Suprapubic skin (tissue), 4 donors: Measurements from ENCODE around the gene TBC1D32. TPM values are rescaled to one million over a fixed set of nuclear protein-coding genes. Genes with fewer than 3 reads are reported as not detected.
"Not testable (repeated sequence)": the region's sequence is repeated elsewhere in the genome, so short reads cannot be mapped to it uniquely, and the experiment has no call there.

Experiments used
- DNase-seq, 2 donors: peaks; one replicate each; pipeline ENCODE4 v3.0.0-alpha.2; 2019; ENCODE audit warnings: low spot score in 2 of 2
- H3K27ac ChIP-seq: fragments of 200-600 bp; sonication (generic); one replicate; pipeline ENCODE4 v1.5.1; 2019
- H3K27me3 ChIP-seq: fragments of 200-600 bp; sonication (generic); one replicate; pipeline ENCODE4 v1.5.1; 2019
- H3K36me3 ChIP-seq: fragments of 200-600 bp; sonication (generic); one replicate; pipeline ENCODE4 v1.5.1; 2019
- H3K4me1 ChIP-seq: fragments of 200-600 bp; sonication (generic); one replicate; pipeline ENCODE4 v1.5.1; 2019
- H3K4me3 ChIP-seq: fragments of 200-600 bp; sonication (generic); one replicate; pipeline ENCODE4 v1.5.1; 2019; ENCODE audit warnings: mild to moderate bottlenecking
- H3K9me3 ChIP-seq: fragments of 200-600 bp; sonication (generic); one replicate; pipeline ENCODE4 v1.5.1; 2019
- EP300 ChIP-seq: sonication (generic); formaldehyde crosslinking; IDR thresholded peaks from one replicate; pipeline ENCODE4 v1.6.1; 2017; ENCODE audit warnings: antibody characterized with exemption
- POLR2A ChIP-seq, 2 donors: fragments of 450-650 bp; IDR thresholded peaks; one replicate each; pipeline ENCODE4 v1.6.1; 2017; ENCODE audit warnings: antibody characterized with exemption in 2 of 2, mild to moderate bottlenecking in 2 of 2, moderate library complexity in 2 of 2
- POLR2AphosphoS5 ChIP-seq, 3 donors: sonication (generic); formaldehyde crosslinking; IDR thresholded peaks; one replicate each; pipeline ENCODE4 v1.6.1; 2017; ENCODE audit warnings: antibody characterized with exemption in 3 of 3
- WGBS: methylation state at CpG from one replicate; pipeline ENCODE4 v1.1.5; 2018; 5-methylcytosine and 5-hydroxymethylcytosine counted together
- total RNA-seq, 4 donors: library from RNA; depleted of rRNA; stranded (reverse); fragments of >200 nt; gene quantifications; one replicate each; pipeline ENCODE4 v1.1.0, GENCODE V29; 2016
- TF ChIP-seq, protein P1 (sequence below), 2 donors: fragments of 200-600 bp in 1 of 2; fragments of 450-650 bp in 1 of 2; sonication (generic) in 1 of 2; IDR thresholded peaks; one replicate each; pipeline ENCODE4 v1.5.1; 2016 to 2019; ENCODE audit warnings: antibody characterized with exemption in 2 of 2, mild to moderate bottlenecking in 1 of 2, moderate library complexity in 1 of 2

Gene TBC1D32
- total RNA-seq, 4 donors from 2014 or later: 9.1 to 30.6 (median 14.1) TPM

DNA sequence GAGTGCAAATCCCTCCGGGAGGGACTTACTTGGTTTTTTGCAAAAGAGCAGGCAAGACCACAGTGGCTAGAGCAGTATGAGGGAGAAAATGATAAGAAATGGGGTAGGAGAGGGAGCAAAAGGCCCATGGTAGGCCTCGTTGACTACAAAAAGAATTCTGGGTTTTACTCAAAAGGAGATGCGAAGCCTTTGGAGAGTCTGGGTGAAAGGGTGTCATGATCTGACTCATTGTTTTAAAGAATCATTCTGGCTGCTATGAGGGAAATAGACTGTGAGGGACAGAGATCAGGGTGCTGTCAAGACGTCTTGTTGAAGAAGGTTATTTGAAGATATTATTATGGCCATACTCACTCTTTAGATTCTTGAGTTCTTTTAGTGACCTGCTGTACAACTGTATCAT, 13.0 kb downstream of the TBC1D32 start:
- H3K4me1 ChIP-seq: no peaks in the 10 kb centered on the region
- peaks cover 9% of the 10 kb centered on the region for H3K36me3 ChIP-seq
- TF ChIP-seq POLR2AphosphoS5 (IDR thresholded peaks at IDR 0.05): no peak
- TF ChIP-seq, protein P1, sequence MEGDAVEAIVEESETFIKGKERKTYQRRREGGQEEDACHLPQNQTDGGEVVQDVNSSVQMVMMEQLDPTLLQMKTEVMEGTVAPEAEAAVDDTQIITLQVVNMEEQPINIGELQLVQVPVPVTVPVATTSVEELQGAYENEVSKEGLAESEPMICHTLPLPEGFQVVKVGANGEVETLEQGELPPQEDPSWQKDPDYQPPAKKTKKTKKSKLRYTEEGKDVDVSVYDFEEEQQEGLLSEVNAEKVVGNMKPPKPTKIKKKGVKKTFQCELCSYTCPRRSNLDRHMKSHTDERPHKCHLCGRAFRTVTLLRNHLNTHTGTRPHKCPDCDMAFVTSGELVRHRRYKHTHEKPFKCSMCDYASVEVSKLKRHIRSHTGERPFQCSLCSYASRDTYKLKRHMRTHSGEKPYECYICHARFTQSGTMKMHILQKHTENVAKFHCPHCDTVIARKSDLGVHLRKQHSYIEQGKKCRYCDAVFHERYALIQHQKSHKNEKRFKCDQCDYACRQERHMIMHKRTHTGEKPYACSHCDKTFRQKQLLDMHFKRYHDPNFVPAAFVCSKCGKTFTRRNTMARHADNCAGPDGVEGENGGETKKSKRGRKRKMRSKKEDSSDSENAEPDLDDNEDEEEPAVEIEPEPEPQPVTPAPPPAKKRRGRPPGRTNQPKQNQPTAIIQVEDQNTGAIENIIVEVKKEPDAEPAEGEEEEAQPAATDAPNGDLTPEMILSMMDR (IDR thresholded peaks at IDR 0.05): no peak
- TF ChIP-seq POLR2A (IDR thresholded peaks at IDR 0.05): no peak
- no peak for TF ChIP-seq EP300
- no peaks in the 10 kb centered on the region for H3K27me3 ChIP-seq
- WGBS: 86% methylated on average over 4 of the region's 4 CpGs
- H3K9me3 ChIP-seq: no peaks in the 10 kb centered on the region
- no peak overlapping the region for H3K27ac ChIP-seq
- DNase-seq: no peak
- no peak overlapping the region for H3K4me3 ChIP-seq

DNA sequence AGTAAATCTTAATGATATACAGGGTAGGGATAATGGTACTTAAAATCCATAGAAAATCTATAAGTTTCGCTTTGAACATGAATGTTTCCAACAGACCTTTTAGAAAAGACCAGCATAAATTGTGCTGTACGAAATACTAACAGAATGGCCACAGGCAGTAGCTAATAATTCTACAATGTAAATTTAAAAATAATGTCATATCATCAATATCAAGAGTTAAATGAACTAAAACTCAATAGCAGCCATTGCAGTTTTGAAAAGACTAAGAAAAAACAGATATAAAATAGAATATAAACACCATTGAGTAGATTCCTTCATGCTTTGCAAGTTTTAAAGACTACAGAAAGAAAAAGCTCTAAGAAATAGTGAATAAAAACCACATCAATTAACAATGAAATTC, 14.7 kb downstream of the TBC1D32 start:
- H3K36me3 ChIP-seq: peaks cover 9% of the 10 kb centered on the region
- no peak overlapping the region for H3K27ac ChIP-seq
- no peaks in the 10 kb centered on the region for H3K27me3 ChIP-seq
- H3K4me3 ChIP-seq: no peak overlapping the region
- WGBS: 95% methylated on average over 2 of the region's 2 CpGs
- H3K4me1 ChIP-seq: no peaks in the 10 kb centered on the region
- TF ChIP-seq POLR2AphosphoS5 (IDR thresholded peaks at IDR 0.05): no peak
- no peak for TF ChIP-seq POLR2A (IDR thresholded peaks at IDR 0.05)
- TF ChIP-seq EP300: no peak
- TF ChIP-seq, protein P1 (IDR thresholded peaks at IDR 0.05): no peak
- no peak for DNase-seq
- H3K9me3 ChIP-seq: no peaks in the 10 kb centered on the region

DNA sequence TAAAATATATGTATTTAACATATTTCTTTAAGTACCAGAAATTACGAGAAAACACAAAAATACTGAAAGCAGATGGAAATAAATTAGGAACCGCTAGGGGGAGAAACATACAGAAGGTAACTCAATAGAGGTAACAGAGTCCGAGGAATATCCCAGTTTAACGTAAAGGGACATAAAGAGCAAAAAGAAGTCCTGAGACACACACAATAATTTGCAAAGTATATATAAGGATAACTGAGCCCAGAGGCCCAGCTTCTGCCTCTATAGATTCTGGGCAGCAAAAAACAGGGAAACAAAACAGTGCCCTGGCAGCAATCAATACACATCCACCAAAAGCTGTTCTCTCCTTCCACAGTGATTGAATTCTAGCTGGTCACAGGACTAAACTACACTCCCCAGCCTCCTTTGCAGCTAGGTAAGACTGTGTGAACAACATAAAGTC, 15.1 kb downstream of the TBC1D32 start:
- no peak overlapping the region for H3K27ac ChIP-seq
- no peaks in the 10 kb centered on the region for H3K9me3 ChIP-seq
- no peak for DNase-seq
- WGBS: 37% methylated on average over 4 of the region's 4 CpGs
- no peaks in the 10 kb centered on the region for H3K4me1 ChIP-seq
- H3K36me3 ChIP-seq: peaks cover 9% of the 10 kb centered on the region
- no peak overlapping the region for H3K4me3 ChIP-seq
- no peaks in the 10 kb centered on the region for H3K27me3 ChIP-seq
- no peak for TF ChIP-seq POLR2A (IDR thresholded peaks at IDR 0.05)
- TF ChIP-seq, protein P1 (IDR thresholded peaks at IDR 0.05): peak in 1 of 2 donors; percentile 33

DNA sequence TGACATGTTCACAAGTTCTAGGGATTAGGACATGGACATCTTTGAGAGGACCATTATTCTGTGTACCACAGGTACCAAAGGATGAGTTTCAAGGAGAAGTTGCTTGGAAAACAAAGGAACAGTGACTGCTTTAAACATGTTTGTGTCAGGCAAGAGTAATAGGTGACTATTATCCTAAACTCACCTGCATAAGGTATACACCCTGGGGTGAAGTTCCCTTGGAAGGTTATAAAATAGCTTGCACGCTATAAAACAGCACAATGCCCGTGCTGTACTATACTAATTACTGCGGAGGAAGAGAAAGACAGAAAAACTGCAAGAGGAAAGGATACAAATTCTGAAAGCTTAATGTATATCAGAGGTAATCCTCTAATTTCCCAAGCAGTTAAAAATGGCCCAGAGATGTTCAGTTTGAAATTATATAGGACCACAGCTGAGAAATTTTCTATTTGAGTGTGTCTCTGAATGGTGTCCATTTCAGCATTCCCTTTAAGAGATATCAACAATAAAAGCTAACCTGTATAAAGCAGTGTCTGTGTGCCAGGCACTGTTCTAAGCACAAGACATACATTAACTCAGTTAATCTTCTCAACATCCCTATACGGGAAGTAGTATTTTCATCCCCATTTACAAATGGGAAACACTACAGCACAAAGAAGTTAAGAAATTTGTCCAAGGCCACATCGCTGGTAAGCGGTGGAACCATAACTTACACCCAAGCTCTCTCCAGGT, 19.7 kb downstream of the TBC1D32 start:
- DNase-seq: no peak
- Histone ChIP-seq H3K27me3 (no peaks in the 10 kb centered on the region), H3K36me3 (no peaks in the 10 kb centered on the region), H3K27ac (no peak overlapping the region), H3K4me1 (no peaks in the 10 kb centered on the region), H3K4me3 (no peak overlapping the region), H3K9me3 (no peaks in the 10 kb centered on the region)
- 92% methylated on average over 6 of the region's 6 CpGs for WGBS
- no peak for TF ChIP-seq POLR2A (IDR thresholded peaks at IDR 0.05)
- TF ChIP-seq, protein P1 (IDR thresholded peaks at IDR 0.05): no peak
- no peak for TF ChIP-seq EP300
- no peak for TF ChIP-seq POLR2AphosphoS5 (IDR thresholded peaks at IDR 0.05)

DNA sequence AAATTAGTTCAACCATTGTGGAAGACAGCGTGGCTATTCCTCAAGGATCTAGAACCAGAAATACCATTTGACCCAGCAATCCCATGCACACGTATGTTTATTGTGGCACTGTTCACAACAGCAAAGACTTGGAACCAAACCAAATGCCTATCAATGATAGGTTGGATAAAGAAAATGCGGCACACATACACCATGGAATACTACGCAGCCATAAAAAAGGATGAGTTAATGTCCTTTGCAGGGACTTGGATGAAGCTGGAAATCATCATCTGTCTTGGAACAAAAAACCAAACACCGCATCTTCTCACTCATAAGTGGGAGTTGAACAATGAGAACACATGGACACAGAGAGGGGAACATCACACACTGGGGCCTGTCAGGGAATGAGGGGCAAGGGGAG, 22.5 kb downstream of the TBC1D32 start:
- H3K9me3 ChIP-seq, DNase-seq, H3K4me3 ChIP-seq, H3K27ac ChIP-seq, H3K36me3 ChIP-seq, H3K27me3 ChIP-seq, H3K4me1 ChIP-seq: not testable (repeated sequence)
- 93% methylated on average over 5 of the region's 5 CpGs for WGBS

DNA sequence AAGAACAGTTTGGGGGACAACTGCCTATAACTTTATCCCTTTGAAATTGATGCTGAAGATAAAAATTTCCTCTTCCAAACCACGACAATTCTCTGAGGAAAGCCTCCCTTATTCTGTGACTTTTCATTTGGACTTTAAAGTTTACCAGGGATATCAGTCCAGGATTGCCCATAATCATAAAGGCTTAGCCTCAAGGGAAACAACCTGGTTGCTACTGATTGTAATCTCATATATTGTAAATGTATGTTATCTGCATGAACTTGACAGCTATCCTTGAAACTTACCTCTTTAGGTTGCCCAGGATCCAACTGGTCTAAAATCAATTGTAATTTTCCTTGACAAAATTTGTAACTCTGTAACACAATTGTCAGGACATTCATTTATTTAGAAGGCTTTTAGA, 23.8 kb downstream of the TBC1D32 start:
- no peak for DNase-seq
- no peaks in the 10 kb centered on the region for H3K36me3 ChIP-seq
- no peaks in the 10 kb centered on the region for H3K9me3 ChIP-seq
- TF ChIP-seq, protein P1 (IDR thresholded peaks at IDR 0.05): no peak
- TF ChIP-seq POLR2A (IDR thresholded peaks at IDR 0.05): no peak
- no peak for TF ChIP-seq EP300
- no peak for TF ChIP-seq POLR2AphosphoS5 (IDR thresholded peaks at IDR 0.05)
- 57% methylated on average over 1 of the region's 1 CpG for WGBS
- no peaks in the 10 kb centered on the region for H3K27me3 ChIP-seq
- H3K4me3 ChIP-seq: no peak overlapping the region
- no peaks in the 10 kb centered on the region for H3K4me1 ChIP-seq
- no peak overlapping the region for H3K27ac ChIP-seq
